ENCODE results near the gene SMAD9.
A peak's percentile ranks its signal among the peaks of the same experiment; 100 is the strongest.

The SMAD9 gene

DNA sequence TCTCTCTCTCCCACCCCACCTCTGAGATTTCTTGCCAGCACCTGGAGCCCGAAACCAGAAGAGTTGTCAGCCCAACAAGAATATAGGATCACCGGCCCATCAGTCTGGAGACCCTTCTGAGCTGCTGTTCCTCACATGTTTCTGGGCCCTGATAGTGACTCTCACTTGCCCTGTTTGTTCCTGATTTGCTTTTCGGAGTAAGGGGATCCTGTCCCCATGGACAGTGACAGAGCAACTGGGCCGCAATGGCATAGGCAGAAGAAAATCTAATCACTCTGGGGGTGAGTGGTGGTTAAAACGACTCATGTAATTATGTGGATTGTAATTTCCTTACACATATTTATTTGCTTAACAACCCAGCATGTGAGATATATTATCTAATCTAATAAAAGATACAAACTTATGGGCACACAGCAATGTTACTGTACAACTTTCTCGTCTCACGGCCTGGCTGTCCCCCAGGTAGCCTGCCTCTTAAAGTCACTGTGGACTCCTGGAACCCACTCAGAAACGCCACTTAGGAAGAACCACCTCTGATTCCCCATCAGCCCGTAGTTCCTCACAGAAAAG is 663 bp upstream of the SMAD9 start:
- Histone ChIP-seq H3K36me3 (ENCODE audit: insufficient read depth, low read length) (no peaks in the 10 kb centered on the region), H3K9ac (ENCODE audit: low read depth, low read length) (peak overlapping the region; percentile 65), H3K4me1 (ENCODE audit: control insufficient read depth, insufficient read depth, low read length) (peaks cover 13% of the 10 kb centered on the region), H3K4me3 (ENCODE audit: low read length) (peak overlapping the region; percentile 74), H3K4me2 (ENCODE audit: low read length) (peak overlapping the region; percentile 67), H3K27me3 (ENCODE audit: control insufficient read depth, insufficient read depth, low read length) (no peaks in the 10 kb centered on the region), H3K9me3 (replicated peaks; ENCODE audit: low read length) (no peaks in the 10 kb centered on the region)

DNA sequence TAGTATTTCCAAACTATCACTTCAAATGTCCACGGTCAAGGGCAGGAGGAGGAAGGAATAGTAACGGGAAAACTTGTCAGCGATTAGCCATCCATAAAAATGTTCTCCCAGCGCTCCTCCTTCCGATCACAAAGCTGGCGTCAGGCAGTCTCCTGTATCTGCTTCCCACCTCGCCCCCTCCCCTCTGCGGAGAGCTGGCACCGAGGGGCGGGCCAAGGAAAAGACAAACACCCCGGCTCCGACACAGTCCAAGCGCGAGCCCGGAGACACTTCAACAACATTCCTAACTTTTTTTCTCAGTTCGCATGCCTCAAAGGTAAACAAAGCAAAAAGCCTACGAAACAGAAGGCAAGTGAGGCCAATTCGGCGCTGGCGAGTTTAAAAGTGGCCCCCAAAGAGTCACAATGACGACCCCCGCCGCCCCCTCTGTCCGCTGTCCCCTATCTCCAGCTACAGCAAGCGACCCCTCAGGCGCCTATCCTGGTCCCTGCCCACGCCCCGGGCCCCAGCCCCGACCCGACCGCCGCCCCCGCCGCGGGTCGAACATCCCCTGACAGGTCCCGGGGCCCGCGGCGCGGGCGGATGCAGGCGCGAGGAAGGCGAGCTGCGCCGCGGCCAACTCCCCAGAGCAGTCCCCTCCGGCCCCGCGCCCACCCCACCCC is 736 bp downstream of the SMAD9 start:
- Histone ChIP-seq H3K9ac (ENCODE audit: low read depth, low read length) (peak overlapping the region; percentile 66), H3K36me3 (ENCODE audit: insufficient read depth, low read length) (no peaks in the 10 kb centered on the region), H3K9me3 (replicated peaks; ENCODE audit: low read length) (no peaks in the 10 kb centered on the region), H3K4me3 (ENCODE audit: low read length) (peak overlapping the region; percentile 74), H3K27me3 (ENCODE audit: control insufficient read depth, insufficient read depth, low read length) (no peaks in the 10 kb centered on the region), H3K4me2 (ENCODE audit: low read length) (peak overlapping the region; percentile 88), H3K4me1 (ENCODE audit: control insufficient read depth, insufficient read depth, low read length) (peaks cover 13% of the 10 kb centered on the region)

DNA sequence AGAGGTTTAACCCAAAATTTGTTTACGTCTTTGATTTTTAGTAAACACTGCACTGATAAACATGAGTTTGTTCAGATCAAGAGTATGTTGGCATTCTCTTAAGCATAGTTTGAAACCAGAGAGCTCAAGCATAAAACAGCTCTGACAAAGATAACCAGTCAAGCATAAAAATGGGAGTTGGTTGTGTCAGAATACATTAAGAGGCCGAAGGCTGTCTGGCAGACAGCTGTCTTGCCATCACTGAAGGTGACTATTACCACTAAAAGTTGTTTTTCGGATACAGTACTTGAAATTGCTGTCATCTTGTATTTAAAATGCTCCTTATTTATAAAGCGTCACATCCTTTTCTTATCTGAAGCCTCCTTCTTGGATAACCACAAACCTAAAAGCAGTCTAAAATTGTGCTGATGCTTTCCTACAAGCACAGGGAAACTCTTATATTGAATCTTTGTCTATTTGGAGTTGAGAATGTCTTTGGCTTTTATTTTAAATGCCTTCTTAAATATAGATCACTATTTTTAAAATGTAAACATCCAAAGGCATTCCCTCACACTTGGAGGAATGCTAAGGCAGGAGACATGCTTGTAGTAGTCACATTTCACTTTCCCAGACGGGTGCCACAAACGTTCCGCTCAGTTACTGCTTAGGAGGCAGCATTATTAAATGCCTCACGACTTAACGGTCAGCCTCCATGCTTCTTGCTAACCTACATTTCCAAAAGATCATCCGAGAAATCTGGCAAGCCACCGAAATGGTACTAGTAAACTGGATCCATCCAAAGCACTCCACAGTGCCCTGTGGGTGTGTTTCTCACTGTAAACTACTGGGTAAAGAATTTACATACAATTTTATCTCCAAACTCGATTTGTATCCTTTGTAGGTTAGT is 1.5 kb downstream of the SMAD9 start:
- Histone ChIP-seq H3K27me3 (ENCODE audit: control insufficient read depth, insufficient read depth, low read length) (no peaks in the 10 kb centered on the region), H3K4me3 (ENCODE audit: low read length) (peak overlapping the region; percentile 74), H3K9ac (ENCODE audit: low read depth, low read length) (peak overlapping the region; percentile 66), H3K9me3 (replicated peaks; ENCODE audit: low read length) (no peaks in the 10 kb centered on the region), H3K4me1 (ENCODE audit: control insufficient read depth, insufficient read depth, low read length) (peaks cover 13% of the 10 kb centered on the region), H3K4me2 (ENCODE audit: low read length) (peak overlapping the region; percentile 88), H3K36me3 (ENCODE audit: insufficient read depth, low read length) (no peaks in the 10 kb centered on the region)

DNA sequence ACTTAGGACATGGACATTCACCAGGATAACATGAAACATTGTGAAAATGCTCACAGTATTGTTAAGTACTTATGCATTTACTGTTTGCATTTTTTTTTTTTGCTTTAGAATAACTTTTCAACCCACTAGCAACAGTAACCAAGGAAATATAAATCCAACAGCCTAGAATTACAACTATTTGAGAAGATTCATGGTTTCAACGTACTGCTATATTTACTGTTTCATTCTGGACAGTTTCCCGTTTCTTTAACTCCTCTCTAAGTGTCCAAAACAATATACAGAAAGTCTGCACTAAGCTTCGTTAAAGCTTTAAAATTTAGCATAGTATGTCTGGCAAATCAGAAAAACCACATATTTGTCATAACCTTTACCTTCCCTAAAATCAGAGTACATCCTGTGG is 2.7 kb downstream of the SMAD9 start:
- no peaks in the 10 kb centered on the region for H3K9me3 ChIP-seq (replicated peaks; ENCODE audit: low read length)
- no peaks in the 10 kb centered on the region for H3K27me3 ChIP-seq (ENCODE audit: control insufficient read depth, insufficient read depth, low read length)
- peaks cover 16% of the 10 kb centered on the region for H3K4me1 ChIP-seq (ENCODE audit: control insufficient read depth, insufficient read depth, low read length)
- peak overlapping the region; percentile 88 for H3K4me2 ChIP-seq (ENCODE audit: low read length)
- H3K9ac ChIP-seq (ENCODE audit: low read depth, low read length) = no peak overlapping the region
- H3K36me3 ChIP-seq (ENCODE audit: insufficient read depth, low read length) = no peaks in the 10 kb centered on the region
- H3K4me3 ChIP-seq (ENCODE audit: low read length) = no peak overlapping the region

DNA sequence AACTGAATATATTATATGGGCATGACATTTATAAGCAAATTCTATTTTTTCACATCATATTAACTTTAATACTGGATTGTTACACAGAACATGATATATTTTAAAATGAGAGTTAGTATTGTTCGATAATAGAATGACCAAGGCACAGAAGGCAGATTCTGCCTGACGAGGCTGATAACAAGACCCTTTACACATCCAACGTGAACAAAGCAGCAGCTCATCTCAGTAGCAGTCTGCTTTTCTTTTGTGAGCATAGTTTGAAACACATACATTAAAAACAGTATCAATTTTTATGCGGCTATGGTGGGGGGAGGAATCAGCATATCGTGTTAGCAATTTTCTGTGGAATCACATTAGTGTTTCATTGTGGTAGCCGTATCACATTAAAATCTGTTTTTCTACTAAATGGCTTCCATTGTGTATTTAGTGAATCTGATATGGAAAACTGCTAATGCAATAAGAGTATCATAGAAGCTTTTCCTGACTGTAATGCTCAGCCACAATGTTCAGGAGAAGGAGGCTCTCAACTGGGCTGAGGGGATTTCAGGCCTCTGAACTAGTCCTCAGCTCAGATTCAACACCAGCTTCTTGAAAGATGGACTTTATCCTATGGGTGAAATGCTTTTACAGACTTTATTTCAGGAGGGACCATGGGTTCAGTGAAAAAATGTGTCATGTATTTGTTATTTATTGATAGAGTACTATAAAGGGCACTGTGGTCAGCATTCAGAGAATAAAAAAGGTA is 4.0 kb downstream of the SMAD9 start:
- Histone ChIP-seq H3K9ac (ENCODE audit: low read depth, low read length) (no peak overlapping the region), H3K27me3 (ENCODE audit: control insufficient read depth, insufficient read depth, low read length) (no peaks in the 10 kb centered on the region), H3K4me1 (ENCODE audit: control insufficient read depth, insufficient read depth, low read length) (peaks cover 16% of the 10 kb centered on the region), H3K4me2 (ENCODE audit: low read length) (no peak overlapping the region), H3K9me3 (replicated peaks; ENCODE audit: low read length) (no peaks in the 10 kb centered on the region), H3K4me3 (ENCODE audit: low read length) (no peak overlapping the region), H3K36me3 (ENCODE audit: insufficient read depth, low read length) (no peaks in the 10 kb centered on the region)

DNA sequence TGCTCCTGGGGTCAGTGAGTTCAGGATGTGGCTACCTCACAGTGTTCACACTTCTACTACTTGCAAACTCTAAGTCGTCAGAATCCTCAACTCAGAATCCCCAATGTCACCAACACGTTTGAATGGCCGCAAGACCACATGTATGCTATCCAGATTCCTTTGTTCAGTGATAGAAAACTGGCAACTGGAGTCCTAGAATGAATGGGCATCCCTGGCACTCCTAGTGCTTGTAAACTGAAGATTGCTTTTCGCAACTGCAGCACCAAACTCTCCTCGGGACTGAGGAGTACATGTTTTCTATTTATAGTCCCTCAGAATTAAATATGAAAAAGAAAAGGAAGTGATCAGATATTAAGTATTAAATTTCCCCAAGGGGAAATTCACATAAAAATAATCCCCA is 4.9 kb downstream of the SMAD9 start:
- no peaks in the 10 kb centered on the region for H3K27me3 ChIP-seq (ENCODE audit: control insufficient read depth, insufficient read depth, low read length)
- H3K4me2 ChIP-seq (ENCODE audit: low read length) = no peak overlapping the region
- no peaks in the 10 kb centered on the region for H3K36me3 ChIP-seq (ENCODE audit: insufficient read depth, low read length)
- peaks cover 16% of the 10 kb centered on the region for H3K4me1 ChIP-seq (ENCODE audit: control insufficient read depth, insufficient read depth, low read length)
- no peak overlapping the region for H3K9ac ChIP-seq (ENCODE audit: low read depth, low read length)
- no peaks in the 10 kb centered on the region for H3K9me3 ChIP-seq (replicated peaks; ENCODE audit: low read length)
- no peak overlapping the region for H3K4me3 ChIP-seq (ENCODE audit: low read length)

DNA sequence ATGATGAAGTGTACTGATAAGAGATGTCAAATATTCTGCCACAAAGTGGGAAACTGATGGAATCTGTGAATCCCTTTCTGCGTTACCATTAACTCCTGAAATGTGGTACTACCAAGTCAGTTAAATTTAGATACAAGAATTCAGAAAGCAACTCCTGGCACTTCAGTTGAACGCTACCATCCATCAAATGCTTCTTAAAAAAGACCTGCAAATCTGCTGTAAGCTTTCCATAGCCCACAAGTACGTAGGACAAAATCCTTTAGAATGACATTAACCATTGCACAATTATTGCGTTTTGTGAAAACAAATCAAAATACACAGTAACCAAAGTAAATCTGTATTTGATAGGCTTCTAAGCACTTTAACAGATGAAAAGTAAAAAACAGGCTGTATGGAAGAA is 5.4 kb downstream of the SMAD9 start:
- Histone ChIP-seq H3K4me2 (ENCODE audit: low read length) (no peak overlapping the region), H3K9me3 (replicated peaks; ENCODE audit: low read length) (no peaks in the 10 kb centered on the region), H3K9ac (ENCODE audit: low read depth, low read length) (no peak overlapping the region), H3K4me3 (ENCODE audit: low read length) (no peak overlapping the region), H3K36me3 (ENCODE audit: insufficient read depth, low read length) (no peaks in the 10 kb centered on the region), H3K27me3 (ENCODE audit: control insufficient read depth, insufficient read depth, low read length) (no peaks in the 10 kb centered on the region), H3K4me1 (ENCODE audit: control insufficient read depth, insufficient read depth, low read length) (peaks cover 16% of the 10 kb centered on the region)

DNA sequence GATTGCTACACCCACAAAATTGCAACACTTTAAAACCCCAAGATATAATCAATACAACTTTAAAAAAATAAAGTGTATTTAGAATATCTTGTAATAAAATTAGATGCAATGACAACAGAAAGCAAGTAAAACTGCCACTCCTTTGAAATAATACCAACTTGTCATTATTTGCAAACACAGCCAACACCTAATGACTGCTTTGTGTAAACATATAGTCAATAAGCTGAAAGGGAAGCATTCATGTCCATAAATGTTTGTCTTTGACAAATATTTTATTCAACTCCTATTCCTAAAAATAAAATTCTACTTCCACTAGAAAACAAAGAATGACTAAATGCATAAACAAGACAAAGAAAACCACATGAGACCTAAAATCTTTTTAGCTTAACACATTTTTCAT is 6.6 kb downstream of the SMAD9 start:
- H3K4me2 ChIP-seq (ENCODE audit: low read length) = no peak overlapping the region
- no peaks in the 10 kb centered on the region for H3K27me3 ChIP-seq (ENCODE audit: control insufficient read depth, insufficient read depth, low read length)
- H3K9me3 ChIP-seq (replicated peaks; ENCODE audit: low read length) = no peaks in the 10 kb centered on the region
- H3K4me3 ChIP-seq (ENCODE audit: low read length) = no peak overlapping the region
- H3K36me3 ChIP-seq (ENCODE audit: insufficient read depth, low read length) = no peaks in the 10 kb centered on the region
- no peak overlapping the region for H3K9ac ChIP-seq (ENCODE audit: low read depth, low read length)
- peaks cover 15% of the 10 kb centered on the region for H3K4me1 ChIP-seq (ENCODE audit: control insufficient read depth, insufficient read depth, low read length)

DNA sequence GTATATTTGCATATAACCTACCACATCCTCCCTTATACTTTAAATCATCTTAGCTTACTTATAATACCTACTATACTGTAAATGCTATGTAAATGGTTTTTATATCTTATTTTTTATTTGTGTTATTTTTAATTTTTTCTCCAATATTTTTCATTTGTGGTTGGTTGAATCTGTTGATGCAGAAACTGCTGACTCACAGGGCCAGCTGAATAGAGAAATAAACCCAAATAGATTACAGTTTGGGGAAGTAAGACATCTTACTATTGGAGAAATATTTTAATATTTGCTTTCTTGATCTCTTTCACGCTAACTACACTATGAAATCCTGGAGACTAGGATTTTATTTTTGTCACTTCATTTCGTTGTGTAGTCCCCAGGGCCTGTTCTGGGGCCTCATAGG is 7.1 kb downstream of the SMAD9 start:
- no peaks in the 10 kb centered on the region for H3K9me3 ChIP-seq (replicated peaks; ENCODE audit: low read length)
- no peak overlapping the region for H3K4me2 ChIP-seq (ENCODE audit: low read length)
- H3K4me1 ChIP-seq (ENCODE audit: control insufficient read depth, insufficient read depth, low read length) = peaks cover 11% of the 10 kb centered on the region
- H3K4me3 ChIP-seq (ENCODE audit: low read length) = no peak overlapping the region
- no peak overlapping the region for H3K9ac ChIP-seq (ENCODE audit: low read depth, low read length)
- H3K27me3 ChIP-seq (ENCODE audit: control insufficient read depth, insufficient read depth, low read length) = no peaks in the 10 kb centered on the region
- no peaks in the 10 kb centered on the region for H3K36me3 ChIP-seq (ENCODE audit: insufficient read depth, low read length)

DNA sequence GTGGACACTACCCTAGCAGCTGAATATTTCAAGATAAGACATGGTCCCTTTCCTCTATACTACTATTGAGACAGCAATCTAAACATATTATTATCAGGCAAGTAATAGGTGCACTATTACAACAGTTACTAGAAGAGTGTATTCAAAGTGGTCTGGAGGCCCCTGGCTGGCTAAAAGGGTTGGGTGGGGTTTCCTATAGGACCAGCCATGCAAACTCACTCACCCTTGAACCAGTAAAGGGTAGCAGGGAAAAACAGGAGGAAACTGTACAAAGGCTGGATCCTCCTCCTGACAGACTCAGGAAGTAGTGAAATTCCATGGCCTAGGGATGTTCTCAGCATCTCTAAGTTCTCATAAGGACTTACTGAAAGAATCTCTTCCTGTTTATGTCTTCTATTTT is 7.7 kb downstream of the SMAD9 start:
- Histone ChIP-seq H3K4me3 (ENCODE audit: low read length) (no peak overlapping the region), H3K9ac (ENCODE audit: low read depth, low read length) (no peak overlapping the region), H3K27me3 (ENCODE audit: control insufficient read depth, insufficient read depth, low read length) (no peaks in the 10 kb centered on the region), H3K4me1 (ENCODE audit: control insufficient read depth, insufficient read depth, low read length) (peaks cover 5% of the 10 kb centered on the region), H3K4me2 (ENCODE audit: low read length) (no peak overlapping the region), H3K9me3 (replicated peaks; ENCODE audit: low read length) (no peaks in the 10 kb centered on the region), H3K36me3 (ENCODE audit: insufficient read depth, low read length) (no peaks in the 10 kb centered on the region)

DNA sequence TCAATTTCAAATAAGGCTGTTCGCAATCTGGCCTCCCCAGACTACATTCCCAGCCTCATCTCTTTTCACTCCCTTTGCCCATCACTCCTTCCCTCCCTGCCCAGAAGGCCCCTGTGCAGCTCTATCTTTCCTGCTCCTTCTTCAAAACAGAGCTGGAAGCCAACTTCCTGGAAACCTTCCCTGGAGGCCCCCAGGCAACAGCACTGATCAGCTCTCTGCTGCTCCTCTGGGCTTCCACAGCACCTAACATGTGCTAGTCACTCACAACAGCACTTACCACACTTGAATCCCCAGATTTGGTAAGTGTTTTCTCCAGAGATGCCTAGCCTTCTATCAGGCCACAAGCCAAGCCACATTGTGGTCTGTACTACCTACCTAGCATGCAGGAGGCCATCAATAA is 9.5 kb downstream of the SMAD9 start:
- H3K9ac ChIP-seq (ENCODE audit: low read depth, low read length) = no peak overlapping the region
- no peak overlapping the region for H3K4me3 ChIP-seq (ENCODE audit: low read length)
- H3K36me3 ChIP-seq (ENCODE audit: insufficient read depth, low read length) = no peaks in the 10 kb centered on the region
- no peaks in the 10 kb centered on the region for H3K9me3 ChIP-seq (replicated peaks; ENCODE audit: low read length)
- no peaks in the 10 kb centered on the region for H3K27me3 ChIP-seq (ENCODE audit: control insufficient read depth, insufficient read depth, low read length)
- H3K4me2 ChIP-seq (ENCODE audit: low read length) = no peak overlapping the region
- peaks cover 3% of the 10 kb centered on the region for H3K4me1 ChIP-seq (ENCODE audit: control insufficient read depth, insufficient read depth, low read length)

Measured in skeletal muscle satellite cell (primary cell).